ENCODE results near the gene BRMS1L. TPM values are rescaled to one million over a fixed set of nuclear protein-coding genes. Genes with fewer than 3 reads are reported as not detected.

BRMS1L gene
- total and polyA plus RNA-seq, 2 of the 4 experiments (the other 2 are of a cell fraction) = 1.8 to 6.2 TPM

DNA sequence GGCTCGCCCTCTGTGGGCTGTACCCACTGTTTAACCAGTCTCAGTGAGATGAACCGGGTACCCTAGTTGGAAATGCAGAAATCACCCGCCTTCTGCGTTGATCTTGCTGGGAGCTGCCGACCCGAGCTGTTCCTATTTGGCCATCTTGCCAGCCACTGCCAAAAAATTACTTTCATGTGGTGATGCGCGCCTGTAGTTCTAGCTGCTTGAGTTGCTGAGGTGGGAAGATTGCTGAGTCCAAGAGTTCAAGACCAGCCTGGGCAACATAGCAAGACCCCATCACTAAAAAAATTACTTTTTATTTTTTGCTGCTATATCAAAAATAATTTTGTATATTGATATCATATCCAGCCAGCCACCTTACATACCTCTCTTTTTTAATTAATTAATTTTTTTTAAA lies 18.4 kb downstream of the BRMS1L start:
- H3K9ac ChIP-seq (ENCODE audit: low read depth, low read length) = no peak overlapping the region
- H2AFZ ChIP-seq (replicated peaks; ENCODE audit: low read length, poor library complexity) = no peak overlapping the region
- no peak overlapping the region for H2BK20ac ChIP-seq (ENCODE audit: low read depth, low read length)
- no peak overlapping the region for H2BK15ac ChIP-seq (ENCODE audit: low read depth, low read length)
- no peak overlapping the region for H3K4me3 ChIP-seq (ENCODE audit: insufficient read depth, low read depth, low read length)
- no peak overlapping the region for H4K91ac ChIP-seq (ENCODE audit: insufficient read depth, low read depth, low read length)
- no peaks in the 10 kb centered on the region for H3K9me3 ChIP-seq (ENCODE audit: control insufficient read depth, insufficient read depth, low read length)
- no peaks in the 10 kb centered on the region; a peak in 1 of 4 replicates for H3K79me1 ChIP-seq (ENCODE audit: low read depth in 1 of 2, low read length in 2 of 2)
- H3K14ac ChIP-seq (replicated peaks; ENCODE audit: low read depth, low read length) = no peak overlapping the region
- no peak overlapping the region for H3K18ac ChIP-seq (ENCODE audit: low read depth, low read length)
- H3K4ac ChIP-seq (ENCODE audit: low read depth, low read length) = no peak overlapping the region
- no peaks in the 10 kb centered on the region for H3K4me1 ChIP-seq (ENCODE audit: control insufficient read depth, insufficient read depth, low read length)
- no peak overlapping the region for H2BK120ac ChIP-seq (ENCODE audit: low read depth, low read length)
- no CpG with 5 or more reads among the region's 8 CpGs for WGBS, 2 experiments (ENCODE audit: extremely low coverage in 2 of 2, insufficient read length in 1 of 2)
- ChIA-PET CTCF (no interaction called here), POLR2A (ENCODE audit: unreplicated experiment) (no interaction called here)
- DNase-seq (no peak), ATAC-seq (ENCODE audit: low read depth) (no peak)
- no peak overlapping the region for H3K56ac ChIP-seq (ENCODE audit: extremely low read depth, insufficient read depth, low read length)
- no peak overlapping the region for H4K8ac ChIP-seq (ENCODE audit: low read depth in 2 of 2, low read length in 2 of 2)
- no peaks in the 10 kb centered on the region for H3K9me1 ChIP-seq (ENCODE audit: insufficient read depth, low read length)
- intact Hi-C loops (cut with micrococcal nuclease) = no loop called here
- no peak overlapping the region for H3K27ac ChIP-seq (ENCODE audit: insufficient read depth, low read length)
- BruUV-seq (replicated peaks) = no TSS peak
- in situ Hi-C loops (cut with MboI; ENCODE audit: low sequenced_read_pairs) = no loop called here
- H3K23ac ChIP-seq (ENCODE audit: low read depth, low read length) = no peak overlapping the region
- H4K5ac ChIP-seq (ENCODE audit: low read depth, low read length) = no peak overlapping the region
- no peaks in the 10 kb centered on the region for H3K27me3 ChIP-seq (ENCODE audit: control insufficient read depth, insufficient read depth, low read length)
- no peak overlapping the region for H2AK5ac ChIP-seq (ENCODE audit: low read depth, low read length)
- no peak overlapping the region for H2AK9ac ChIP-seq (replicated peaks; ENCODE audit: low read depth, low read length, poor library complexity)
- no peak overlapping the region for H2BK5ac ChIP-seq (ENCODE audit: low read depth, low read length, poor library complexity, severe bottlenecking)
- no peaks in the 10 kb centered on the region for H4K20me1 ChIP-seq (ENCODE audit: insufficient read depth, low read length)
- H3K4me2 ChIP-seq (ENCODE audit: low read depth, low read length) = no peak overlapping the region
- TF ChIP-seq MXI1 (IDR thresholded peaks at IDR 0.05; ENCODE audit: borderline replicate concordance, low read depth, low read length) (no peak), NFE2L2 (IDR thresholded peaks at IDR 0.05; ENCODE audit: low read depth, low read length) (no peak), CHD1 (IDR thresholded peaks at IDR 0.05; ENCODE audit: low read depth, low read length) (no peak), SMC3 (IDR thresholded peaks at IDR 0.05; ENCODE audit: low read depth, low read length) (no peak), MAFK (IDR thresholded peaks at IDR 0.05; ENCODE audit: low read depth, low read length) (no peak), FOS (IDR thresholded peaks at IDR 0.05; ENCODE audit: low read depth, low read length) (no peak), POLR2A (IDR thresholded peaks at IDR 0.05; ENCODE audit: low read depth, low read length) (no peak), RFX5 (IDR thresholded peaks at IDR 0.05; ENCODE audit: low read depth, low read length) (no peak)
- TF ChIP-seq, protein P1, sequence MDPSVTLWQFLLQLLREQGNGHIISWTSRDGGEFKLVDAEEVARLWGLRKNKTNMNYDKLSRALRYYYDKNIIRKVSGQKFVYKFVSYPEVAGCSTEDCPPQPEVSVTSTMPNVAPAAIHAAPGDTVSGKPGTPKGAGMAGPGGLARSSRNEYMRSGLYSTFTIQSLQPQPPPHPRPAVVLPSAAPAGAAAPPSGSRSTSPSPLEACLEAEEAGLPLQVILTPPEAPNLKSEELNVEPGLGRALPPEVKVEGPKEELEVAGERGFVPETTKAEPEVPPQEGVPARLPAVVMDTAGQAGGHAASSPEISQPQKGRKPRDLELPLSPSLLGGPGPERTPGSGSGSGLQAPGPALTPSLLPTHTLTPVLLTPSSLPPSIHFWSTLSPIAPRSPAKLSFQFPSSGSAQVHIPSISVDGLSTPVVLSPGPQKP (IDR thresholded peaks at IDR 0.05; ENCODE audit: borderline replicate concordance, low read depth, low read length) = no peak
- dilution Hi-C loops (cut with HindIII; ENCODE audit: low sequenced_read_pairs, unreplicated experiment) = no loop called here
- H3K36me3 ChIP-seq (ENCODE audit: control insufficient read depth, insufficient read depth, low read length) = peaks cover 10% of the 10 kb centered on the region; the same call in 1 of the 2 replicates

Data from IMR-90 (cell line).